GM12874 (cell line): ENCODE results near the gene NR5A2.

Experiments used
- TF ChIP-seq, protein P1 (sequence below): IDR thresholded peaks from 2 replicates; pipeline ENCODE4 v1.5.1; 2011; ENCODE audit warnings: low read depth, mild to moderate bottlenecking, control low read depth, low read length, moderate library complexity; ENCODE audit not compliant: insufficient read depth

Gene NR5A2

DNA sequence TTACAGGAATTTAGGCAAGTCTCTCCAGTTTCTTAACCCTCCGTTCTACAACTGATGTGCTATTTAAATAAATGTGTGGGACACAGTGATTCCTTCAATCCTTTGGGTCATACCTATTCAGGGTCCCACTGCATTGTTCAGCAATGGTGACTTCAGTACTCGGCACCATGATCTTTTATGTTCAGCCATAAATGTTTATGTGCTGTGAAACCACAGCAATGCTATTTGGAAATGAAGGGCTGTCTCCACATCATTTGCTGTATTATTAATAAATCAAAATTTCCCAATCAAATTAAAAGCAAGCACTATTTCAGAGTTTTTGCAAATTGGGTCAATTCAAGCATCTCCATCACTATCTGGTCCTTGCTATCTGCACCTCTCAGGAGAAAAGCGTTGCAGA, 84.8 kb downstream of the NR5A2 start:
- TF ChIP-seq, protein P1, sequence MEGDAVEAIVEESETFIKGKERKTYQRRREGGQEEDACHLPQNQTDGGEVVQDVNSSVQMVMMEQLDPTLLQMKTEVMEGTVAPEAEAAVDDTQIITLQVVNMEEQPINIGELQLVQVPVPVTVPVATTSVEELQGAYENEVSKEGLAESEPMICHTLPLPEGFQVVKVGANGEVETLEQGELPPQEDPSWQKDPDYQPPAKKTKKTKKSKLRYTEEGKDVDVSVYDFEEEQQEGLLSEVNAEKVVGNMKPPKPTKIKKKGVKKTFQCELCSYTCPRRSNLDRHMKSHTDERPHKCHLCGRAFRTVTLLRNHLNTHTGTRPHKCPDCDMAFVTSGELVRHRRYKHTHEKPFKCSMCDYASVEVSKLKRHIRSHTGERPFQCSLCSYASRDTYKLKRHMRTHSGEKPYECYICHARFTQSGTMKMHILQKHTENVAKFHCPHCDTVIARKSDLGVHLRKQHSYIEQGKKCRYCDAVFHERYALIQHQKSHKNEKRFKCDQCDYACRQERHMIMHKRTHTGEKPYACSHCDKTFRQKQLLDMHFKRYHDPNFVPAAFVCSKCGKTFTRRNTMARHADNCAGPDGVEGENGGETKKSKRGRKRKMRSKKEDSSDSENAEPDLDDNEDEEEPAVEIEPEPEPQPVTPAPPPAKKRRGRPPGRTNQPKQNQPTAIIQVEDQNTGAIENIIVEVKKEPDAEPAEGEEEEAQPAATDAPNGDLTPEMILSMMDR = no peak

DNA sequence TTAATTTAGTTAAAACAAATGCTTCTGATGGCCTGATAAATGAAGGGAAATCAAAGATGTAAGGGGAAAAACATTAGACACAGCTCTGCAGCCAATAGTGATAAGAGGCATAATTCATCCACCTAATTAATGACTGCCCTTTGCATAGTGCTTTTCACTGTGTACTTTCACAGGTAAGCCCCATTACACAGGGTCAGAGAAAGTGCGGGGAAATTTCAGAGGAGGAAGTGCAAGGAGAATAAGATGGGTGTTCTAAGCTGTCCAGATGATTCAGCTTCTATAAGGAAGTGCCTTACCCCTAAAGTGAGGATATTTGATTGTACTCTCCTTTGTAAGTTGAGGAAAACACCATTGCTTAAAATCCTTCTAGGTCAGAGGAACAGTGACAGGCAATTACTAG, 88.0 kb downstream of the NR5A2 start:
- TF ChIP-seq, protein P1 = no peak

DNA sequence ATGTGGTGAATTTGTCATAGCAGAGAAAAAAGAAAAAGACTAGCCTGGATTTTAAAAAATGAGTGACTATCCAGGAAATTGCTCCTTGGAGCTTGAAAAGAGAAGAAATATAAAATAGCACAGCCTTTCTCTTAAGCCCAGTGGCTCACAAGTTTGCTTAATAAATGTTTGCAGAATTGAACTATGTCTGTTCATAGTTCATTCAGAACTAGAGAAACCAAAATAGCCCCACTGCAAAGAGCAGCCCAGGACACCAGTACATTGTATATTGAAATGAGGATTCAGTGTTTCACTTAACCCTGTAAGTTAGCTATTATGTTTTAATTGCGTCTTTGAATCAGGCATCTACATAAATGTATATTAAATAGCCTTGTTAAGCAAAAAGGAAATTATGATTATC, 88.8 kb downstream of the NR5A2 start:
- TF ChIP-seq, protein P1 = no peak

DNA sequence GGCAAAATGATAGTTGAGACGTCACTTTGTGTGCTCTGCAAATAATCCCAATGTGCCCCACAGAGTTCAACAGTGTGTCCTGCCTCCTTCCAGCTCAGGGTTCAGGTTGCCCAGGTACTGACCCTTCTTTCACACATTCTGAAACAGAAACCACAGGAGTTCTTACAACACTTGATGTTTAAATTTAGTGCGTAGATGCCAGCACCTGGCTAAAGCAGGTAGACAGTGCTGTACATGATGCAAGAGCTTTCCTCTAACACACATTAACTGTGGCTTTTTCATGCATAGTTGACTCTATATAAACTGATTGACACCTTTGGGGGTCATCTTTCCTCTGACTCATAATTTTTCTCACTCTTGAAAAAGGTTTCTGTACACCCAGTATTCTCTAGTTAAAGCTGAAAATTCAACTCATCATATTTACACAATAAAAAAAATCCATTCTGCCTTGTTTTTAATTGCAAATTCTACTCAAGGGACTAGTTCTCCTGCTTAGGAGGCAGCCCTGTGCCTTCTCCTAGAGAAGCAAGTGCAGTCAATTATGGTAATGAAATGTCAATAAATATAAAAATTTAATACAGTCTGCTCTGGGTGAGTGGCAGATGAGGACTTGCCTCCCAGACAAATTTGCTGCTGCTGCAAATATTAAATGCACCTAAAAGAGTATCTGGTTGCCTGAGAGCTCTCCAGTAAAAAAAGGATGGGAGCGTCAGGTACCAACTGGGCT, 91.4 kb downstream of the NR5A2 start:
- TF ChIP-seq, protein P1 = no peak

DNA sequence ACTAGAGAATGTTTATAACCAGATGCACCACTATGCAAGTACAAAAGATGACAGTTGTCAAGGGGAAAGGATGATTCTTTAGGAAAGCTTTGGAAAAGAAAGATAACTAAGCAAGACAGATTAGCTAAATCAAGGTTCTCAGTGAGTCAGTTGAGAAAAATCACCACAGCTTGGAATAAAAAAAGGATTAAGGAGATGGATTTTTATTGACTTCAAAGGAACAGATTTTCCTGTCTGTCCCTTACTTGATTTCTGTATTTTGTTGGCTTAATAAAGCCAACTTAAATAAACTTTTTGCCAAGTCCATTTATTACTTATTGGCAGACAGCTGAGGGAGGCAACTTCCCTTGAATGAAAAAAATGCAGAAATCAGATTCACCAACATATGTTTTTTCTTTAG, 93.9 kb downstream of the NR5A2 start:
- TF ChIP-seq, protein P1 = no peak

DNA sequence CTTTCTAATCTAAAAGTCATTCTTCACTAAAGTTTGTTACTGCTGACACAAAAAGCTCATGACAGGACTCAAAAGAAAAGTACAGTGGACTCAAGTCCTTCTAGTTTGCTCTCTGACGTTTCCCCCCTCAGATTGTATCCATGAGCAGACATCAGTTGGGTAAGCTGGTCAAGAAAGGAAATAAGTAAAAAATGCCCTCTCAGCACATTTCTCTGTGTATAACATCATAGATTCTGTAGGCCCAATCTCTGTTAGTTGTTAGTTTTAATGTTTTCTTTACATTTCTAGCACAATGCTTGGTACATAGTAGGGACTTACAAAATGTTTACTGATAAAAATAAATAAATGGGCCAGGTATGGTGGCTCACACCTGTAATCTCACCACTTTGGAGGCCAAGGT, 96.8 kb downstream of the NR5A2 start:
- TF ChIP-seq, protein P1 = no peak

DNA sequence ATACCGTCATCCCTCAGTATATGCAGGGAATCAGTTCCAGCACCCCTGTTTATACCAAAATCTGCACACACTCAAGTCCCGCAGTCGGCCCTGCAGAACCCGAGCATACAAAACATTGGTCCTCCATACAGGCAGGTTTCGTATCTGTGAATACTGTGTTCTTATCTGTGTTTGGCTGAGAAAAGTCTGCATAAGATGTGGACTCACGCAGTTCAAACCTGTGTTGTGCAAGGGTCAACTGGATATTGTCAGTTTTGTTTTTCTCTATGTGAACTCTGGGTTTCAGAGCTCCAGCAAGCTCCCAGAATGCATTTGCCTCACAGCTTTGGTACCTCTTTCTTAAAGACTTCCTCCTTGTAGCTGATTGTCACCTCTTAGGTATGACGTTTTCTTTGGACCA, 100.6 kb downstream of the NR5A2 start:
- TF ChIP-seq, protein P1 = no peak
